ENCODE measurements around the gene SERINC3. TPM values are rescaled to one million over a fixed set of nuclear protein-coding genes. Genes with fewer than 3 reads are reported as not detected.

The SERINC3 gene
- total RNA-seq, 1 experiment from 2014 or later, result 46.4 TPM

GRCh38 chr20:44544263-44544662, 22.4 kb upstream of the SERINC3 start:
- Histone ChIP-seq H3K27me3 (ENCODE audit: control insufficient read depth, insufficient read depth, low read length) (no peaks in the 10 kb centered on the region), H3K4me3 (ENCODE audit: insufficient read depth, low read depth, low read length) (no peak overlapping the region)

GRCh38 chr20:44543358-44543757, 21.5 kb upstream of the SERINC3 start:
- no peak for DNase-seq
- no peaks in the 10 kb centered on the region for H3K27me3 ChIP-seq (ENCODE audit: control insufficient read depth, insufficient read depth, low read length)
- H3K4me3 ChIP-seq (ENCODE audit: insufficient read depth, low read depth, low read length), result no peak overlapping the region
- H3K36me3 ChIP-seq (replicated peaks; ENCODE audit: control insufficient read depth, insufficient read depth, low read length), result no peaks in the 10 kb centered on the region

More at GRCh38 chr20:44544263-44544662, 22.4 kb upstream of the SERINC3 start:
- H3K36me3 ChIP-seq (replicated peaks; ENCODE audit: control insufficient read depth, insufficient read depth, low read length), result no peaks in the 10 kb centered on the region
- DNase-seq, result no peak

GRCh38 chr20:44542890-44543289, 21.0 kb upstream of the SERINC3 start:
- DNase-seq, result no peak
- H3K27me3 ChIP-seq (ENCODE audit: control insufficient read depth, insufficient read depth, low read length), result no peaks in the 10 kb centered on the region
- H3K4me3 ChIP-seq (ENCODE audit: insufficient read depth, low read depth, low read length), result no peak overlapping the region
- no peaks in the 10 kb centered on the region for H3K36me3 ChIP-seq (replicated peaks; ENCODE audit: control insufficient read depth, insufficient read depth, low read length)

- Histone ChIP-seq H3K36me3 (replicated peaks; ENCODE audit: control insufficient read depth, insufficient read depth, low read length) (no peaks in the 10 kb centered on the region), H3K4me3 (ENCODE audit: insufficient read depth, low read depth, low read length) (no peak overlapping the region), H3K27me3 (ENCODE audit: control insufficient read depth, insufficient read depth, low read length) (no peaks in the 10 kb centered on the region)
- DNase-seq, result no peak
Observed at GRCh38 chr20:44541992-44542391, 20.1 kb upstream of the SERINC3 start.

- Histone ChIP-seq H3K4me3 (ENCODE audit: insufficient read depth, low read depth, low read length) (no peak overlapping the region), H3K27me3 (ENCODE audit: control insufficient read depth, insufficient read depth, low read length) (no peaks in the 10 kb centered on the region), H3K36me3 (replicated peaks; ENCODE audit: control insufficient read depth, insufficient read depth, low read length) (no peaks in the 10 kb centered on the region)
- no peak for DNase-seq
Observed at GRCh38 chr20:44540834-44541233, 19.0 kb upstream of the SERINC3 start.

- H3K27me3 ChIP-seq (ENCODE audit: control insufficient read depth, insufficient read depth, low read length), result no peaks in the 10 kb centered on the region
- no peak for DNase-seq
- no peaks in the 10 kb centered on the region for H3K36me3 ChIP-seq (replicated peaks; ENCODE audit: control insufficient read depth, insufficient read depth, low read length)
- no peak overlapping the region for H3K4me3 ChIP-seq (ENCODE audit: insufficient read depth, low read depth, low read length)
Observed at GRCh38 chr20:44537993-44538392, 16.1 kb upstream of the SERINC3 start.

GRCh38 chr20:44536175-44536574, 14.3 kb upstream of the SERINC3 start:
- Histone ChIP-seq H3K36me3 (replicated peaks; ENCODE audit: control insufficient read depth, insufficient read depth, low read length) (no peaks in the 10 kb centered on the region), H3K27me3 (ENCODE audit: control insufficient read depth, insufficient read depth, low read length) (no peaks in the 10 kb centered on the region), H3K4me3 (ENCODE audit: insufficient read depth, low read depth, low read length) (no peak overlapping the region)
- no peak for DNase-seq

- H3K27me3 ChIP-seq (ENCODE audit: control insufficient read depth, insufficient read depth, low read length), result no peaks in the 10 kb centered on the region
- H3K36me3 ChIP-seq (replicated peaks; ENCODE audit: control insufficient read depth, insufficient read depth, low read length), result no peaks in the 10 kb centered on the region
Observed at GRCh38 chr20:44533928-44534327, 12.1 kb upstream of the SERINC3 start.

GRCh38 chr20:44532981-44533331, 11.1 kb upstream of the SERINC3 start:
- Histone ChIP-seq H3K4me3 (ENCODE audit: insufficient read depth, low read depth, low read length) (no peak overlapping the region), H3K36me3 (replicated peaks; ENCODE audit: control insufficient read depth, insufficient read depth, low read length) (no peaks in the 10 kb centered on the region), H3K27me3 (ENCODE audit: control insufficient read depth, insufficient read depth, low read length) (no peaks in the 10 kb centered on the region)
- no peak for DNase-seq

More at GRCh38 chr20:44533928-44534327, 12.1 kb upstream of the SERINC3 start:
- DNase-seq, result no peak
- no peak overlapping the region for H3K4me3 ChIP-seq (ENCODE audit: insufficient read depth, low read depth, low read length)

- H3K36me3 ChIP-seq (replicated peaks; ENCODE audit: control insufficient read depth, insufficient read depth, low read length), result no peaks in the 10 kb centered on the region
Observed at GRCh38 chr20:44532259-44532980, 10.6 kb upstream of the SERINC3 start.

GRCh38 chr20:44528309-44528708, 6.4 kb upstream of the SERINC3 start:
- Histone ChIP-seq H3K36me3 (replicated peaks; ENCODE audit: control insufficient read depth, insufficient read depth, low read length) (no peaks in the 10 kb centered on the region), H3K27me3 (ENCODE audit: control insufficient read depth, insufficient read depth, low read length) (no peaks in the 10 kb centered on the region), H3K4me3 (ENCODE audit: insufficient read depth, low read depth, low read length) (no peak overlapping the region)
- DNase-seq, result no peak

More at GRCh38 chr20:44532259-44532980, 10.6 kb upstream of the SERINC3 start:
- peak overlapping the region; percentile 71 for H3K4me3 ChIP-seq (ENCODE audit: insufficient read depth, low read depth, low read length)
- no peaks in the 10 kb centered on the region for H3K27me3 ChIP-seq (ENCODE audit: control insufficient read depth, insufficient read depth, low read length)
- DNase-seq, result peak; percentile 30

- DNase-seq, result no peak
- Histone ChIP-seq H3K27me3 (ENCODE audit: control insufficient read depth, insufficient read depth, low read length) (no peaks in the 10 kb centered on the region), H3K4me3 (ENCODE audit: insufficient read depth, low read depth, low read length) (no peak overlapping the region), H3K36me3 (replicated peaks; ENCODE audit: control insufficient read depth, insufficient read depth, low read length) (no peaks in the 10 kb centered on the region)
Observed at GRCh38 chr20:44527716-44528199, 5.9 kb upstream of the SERINC3 start.

GRCh38 chr20:44526129-44526528, 4.3 kb upstream of the SERINC3 start:
- Histone ChIP-seq H3K27me3 (ENCODE audit: control insufficient read depth, insufficient read depth, low read length) (no peaks in the 10 kb centered on the region), H3K4me3 (ENCODE audit: insufficient read depth, low read depth, low read length) (no peak overlapping the region), H3K36me3 (replicated peaks; ENCODE audit: control insufficient read depth, insufficient read depth, low read length) (no peaks in the 10 kb centered on the region)
- DNase-seq, result no peak

- Histone ChIP-seq H3K4me3 (ENCODE audit: insufficient read depth, low read depth, low read length) (no peak overlapping the region), H3K36me3 (replicated peaks; ENCODE audit: control insufficient read depth, insufficient read depth, low read length) (no peaks in the 10 kb centered on the region), H3K27me3 (ENCODE audit: control insufficient read depth, insufficient read depth, low read length) (no peaks in the 10 kb centered on the region)
- no peak for DNase-seq
Observed at GRCh38 chr20:44523746-44524145, 1.9 kb upstream of the SERINC3 start.

- Histone ChIP-seq H3K27me3 (ENCODE audit: control insufficient read depth, insufficient read depth, low read length) (no peaks in the 10 kb centered on the region), H3K4me3 (ENCODE audit: insufficient read depth, low read depth, low read length) (no peak overlapping the region), H3K36me3 (replicated peaks; ENCODE audit: control insufficient read depth, insufficient read depth, low read length) (no peaks in the 10 kb centered on the region)
- no peak for DNase-seq
Observed at GRCh38 chr20:44522841-44523240, 971 bp upstream of the SERINC3 start.
